ENCODE results near the gene FRMD3. TPM values are rescaled to one million over a fixed set of nuclear protein-coding genes. Genes with fewer than 3 reads are reported as not detected.

Gene FRMD3
- total RNA-seq, 1 experiment from 2014 or later: 0.55 TPM

DNA sequence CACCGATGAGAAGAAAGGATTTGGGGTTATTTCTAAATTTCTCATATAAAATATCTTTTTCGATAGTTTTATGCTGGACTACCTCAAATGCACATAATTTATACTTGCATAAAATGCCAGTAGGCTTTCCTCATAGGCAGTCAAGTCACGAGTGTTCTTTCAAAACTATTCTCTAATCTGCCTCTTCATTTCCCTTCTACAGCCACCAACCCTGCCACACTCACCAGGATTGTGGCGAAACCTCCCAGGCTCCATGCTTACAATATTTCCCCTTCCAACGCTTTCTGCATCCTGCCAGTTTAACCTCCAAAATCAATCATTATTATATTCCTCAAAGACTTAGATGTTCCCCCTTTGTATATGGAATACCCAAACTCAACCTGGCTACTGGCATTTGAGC lies 65.4 kb downstream of the FRMD3 start:
- H2BK5ac ChIP-seq (ENCODE audit: insufficient read length, low read length): no peak overlapping the region
- no peak overlapping the region for H2BK15ac ChIP-seq (ENCODE audit: low read depth, low read length)
- H3K9ac ChIP-seq (ENCODE audit: extremely low read depth, insufficient read length, low read length): no peak overlapping the region
- no peak overlapping the region for H3K14ac ChIP-seq (ENCODE audit: insufficient read depth, low read length)
- H3K4me1 Mint-ChIP-seq: peaks cover 18 to 19% of the 10 kb centered on the region in 2 experiments
- H4K91ac ChIP-seq (ENCODE audit: insufficient read length, low read depth, low read length): no peak overlapping the region
- H4K5ac ChIP-seq (ENCODE audit: insufficient read length, low read depth, low read length): no peak overlapping the region
- H3K27ac ChIP-seq (ENCODE audit: insufficient read length, low read depth, low read length): no peak overlapping the region
- H2BK120ac ChIP-seq (ENCODE audit: low read depth, low read length, poor library complexity, severe bottlenecking): no peak overlapping the region
- H3K9me3 ChIP-seq (ENCODE audit: control insufficient read depth, low read depth, low read length): no peaks in the 10 kb centered on the region
- H3K27ac Mint-ChIP-seq: no peak overlapping the region; a peak in 2 of 7 replicates
- H3K23ac ChIP-seq (ENCODE audit: insufficient read length, low read depth, low read length): no peak overlapping the region
- H3K27me3 Mint-ChIP-seq (ENCODE audit: low read depth): no peaks in the 10 kb centered on the region; the same call in 1 of the 2 replicates
- H3K27me3 ChIP-seq (ENCODE audit: insufficient read depth, low read length): no peaks in the 10 kb centered on the region
- H3K4me1 ChIP-seq (ENCODE audit: insufficient read depth, low read length): peaks cover 2% of the 10 kb centered on the region; the same call in 1 of the 2 replicates
- H2AFZ ChIP-seq (ENCODE audit: low read length): no peak overlapping the region
- WGBS (ENCODE audit: extremely low coverage, insufficient read length, low lambda C conversion rate): no CpG with 5 or more reads among the region's 5 CpGs
- H3K56ac ChIP-seq (ENCODE audit: insufficient read length, low read depth, low read length): no peak overlapping the region
- no peaks in the 10 kb centered on the region for H3K79me2 ChIP-seq (ENCODE audit: insufficient read depth, low read length)
- H3K4me2 ChIP-seq (ENCODE audit: insufficient read depth, insufficient read length, low read length): no peak overlapping the region
- H2BK20ac ChIP-seq (ENCODE audit: low read depth, low read length, poor library complexity, severe bottlenecking): no peak overlapping the region
- no peak for DNase-seq
- H2BK12ac ChIP-seq (ENCODE audit: insufficient read length, low read depth, low read length): no peak overlapping the region
- no peak overlapping the region for H3K4me3 Mint-ChIP-seq
- peaks cover 4 to 5% of the 10 kb centered on the region in 2 experiments for H3K9me3 Mint-ChIP-seq
- H3K18ac ChIP-seq (ENCODE audit: insufficient read length, low read depth, low read length): no peak overlapping the region
- no peak overlapping the region for H2AK5ac ChIP-seq (ENCODE audit: insufficient read length, low read length)
- peaks cover 0 to 4% (median 0%) of the 10 kb centered on the region in 3 experiments; a peak in 4 of 7 replicates for H3K36me3 Mint-ChIP-seq (ENCODE audit: insufficient read depth in 1 of 3, low read depth in 3 of 3)
- no peaks in the 10 kb centered on the region for H3K23me2 ChIP-seq (ENCODE audit: insufficient read length, low read depth, low read length, poor library complexity, severe bottlenecking)
- no peak overlapping the region for H3K4ac ChIP-seq (ENCODE audit: low read depth, low read length)
- H4K20me1 ChIP-seq (ENCODE audit: control insufficient read depth, insufficient read depth, insufficient read length): no peaks in the 10 kb centered on the region
- no peaks in the 10 kb centered on the region for H3K79me1 ChIP-seq (ENCODE audit: insufficient read depth, low read depth, low read length, poor library complexity, severe bottlenecking)
- H3T11ph ChIP-seq (ENCODE audit: low read length): no peak overlapping the region
- TF ChIP-seq, protein P1, sequence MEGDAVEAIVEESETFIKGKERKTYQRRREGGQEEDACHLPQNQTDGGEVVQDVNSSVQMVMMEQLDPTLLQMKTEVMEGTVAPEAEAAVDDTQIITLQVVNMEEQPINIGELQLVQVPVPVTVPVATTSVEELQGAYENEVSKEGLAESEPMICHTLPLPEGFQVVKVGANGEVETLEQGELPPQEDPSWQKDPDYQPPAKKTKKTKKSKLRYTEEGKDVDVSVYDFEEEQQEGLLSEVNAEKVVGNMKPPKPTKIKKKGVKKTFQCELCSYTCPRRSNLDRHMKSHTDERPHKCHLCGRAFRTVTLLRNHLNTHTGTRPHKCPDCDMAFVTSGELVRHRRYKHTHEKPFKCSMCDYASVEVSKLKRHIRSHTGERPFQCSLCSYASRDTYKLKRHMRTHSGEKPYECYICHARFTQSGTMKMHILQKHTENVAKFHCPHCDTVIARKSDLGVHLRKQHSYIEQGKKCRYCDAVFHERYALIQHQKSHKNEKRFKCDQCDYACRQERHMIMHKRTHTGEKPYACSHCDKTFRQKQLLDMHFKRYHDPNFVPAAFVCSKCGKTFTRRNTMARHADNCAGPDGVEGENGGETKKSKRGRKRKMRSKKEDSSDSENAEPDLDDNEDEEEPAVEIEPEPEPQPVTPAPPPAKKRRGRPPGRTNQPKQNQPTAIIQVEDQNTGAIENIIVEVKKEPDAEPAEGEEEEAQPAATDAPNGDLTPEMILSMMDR (conservative IDR thresholded peaks at IDR 0.05): no peak
- no peak overlapping the region for H4K8ac ChIP-seq (replicated peaks; ENCODE audit: insufficient read length, low read depth, low read length)

Data from H9 (cell line).